ENCODE measurements around the gene RHOB. TPM values are rescaled to one million over a fixed set of nuclear protein-coding genes. Genes with fewer than 3 reads are reported as not detected.

RHOB gene
- polyA plus RNA-seq, 1 of the 3 experiments (the other 2 are of a cell fraction) = 50.3 TPM

GRCh38 chr2:20456116-20456571 is 9.3 kb downstream of the RHOB start:
- Histone ChIP-seq H3K9me3 (no peaks in the 10 kb centered on the region; the same call in 1 of the 2 replicates), H3K4me1 (ENCODE audit: control insufficient read depth in 1 of 2, insufficient read depth in 2 of 2, low read depth in 1 of 2, low read length in 1 of 2) (peaks cover 0 to 10% of the 10 kb centered on the region in 2 experiments; a peak in 2 of 4 replicates), H3K4me3 (ENCODE audit: low read depth in 2 of 2, low read length in 1 of 2) (no peak overlapping the region), H3K27me3 (ENCODE audit: insufficient read depth) (no peaks in the 10 kb centered on the region), H3K27ac (ENCODE audit: low read depth in 2 of 2, low read length in 1 of 2) (no peak overlapping the region), H3K9ac (no peak overlapping the region), H3K79me2 (ENCODE audit: insufficient read depth) (no peaks in the 10 kb centered on the region), H3K4me2 (no peak overlapping the region), H4K20me1 (ENCODE audit: insufficient read depth) (no peaks in the 10 kb centered on the region), H2AFZ (ENCODE audit: low read depth) (no peak overlapping the region), H3K9me2 (no peaks in the 10 kb centered on the region), H3F3A (replicated peaks; ENCODE audit: insufficient read depth) (peaks cover under 1% of the 10 kb centered on the region), H3K36me3 (replicated peaks in 1 of 2; ENCODE audit: control insufficient read depth in 1 of 2, insufficient read depth in 2 of 2, low read length in 1 of 2) (no peaks in the 10 kb centered on the region)
- no peak for DNase-seq
- ChIA-PET CTCF (interaction anchor here (1.2 to 3.2 kb wide), 4 partner anchors 8 to 180 kb away, joined by 3 to 13 read pairs (median 4); no protein-coding TSS in a partner anchor), POLR2A (interaction anchor here (4.1 kb wide), 1 partner anchor 9 kb away, joined by 22 read pairs; the partner anchor contains the start of gene RHOB)
- no peak for TF ChIP-seq CHD2 (IDR thresholded peaks at IDR 0.05; ENCODE audit: low read length, partially characterized antibody)
- TF ChIP-seq RXRA (IDR thresholded peaks at IDR 0.05; ENCODE audit: borderline replicate concordance, low read depth) = no peak
- no peak for TF ChIP-seq USF2 (IDR thresholded peaks at IDR 0.05; ENCODE audit: borderline replicate concordance, low read depth, low read length)
- TF ChIP-seq MEF2A (IDR thresholded peaks at IDR 0.05; ENCODE audit: borderline replicate concordance, low read depth) = no peak
- no peak for TF ChIP-seq MXI1 (IDR thresholded peaks at IDR 0.05; ENCODE audit: low read depth, low read length)
- no peak for TF ChIP-seq SMC3 (IDR thresholded peaks at IDR 0.05; ENCODE audit: low read depth, low read length)
- TF ChIP-seq EZH2phosphoT487 (IDR thresholded peaks at IDR 0.05; ENCODE audit: borderline replicate concordance, low read depth) = no peak
- TF ChIP-seq FOSL2 (IDR thresholded peaks at IDR 0.05; ENCODE audit: borderline replicate concordance, low read depth) = no peak
- TF ChIP-seq POLR2AphosphoS5 (IDR thresholded peaks at IDR 0.05; ENCODE audit: low read depth, low read length) = no peak
- TF ChIP-seq REST (IDR thresholded peaks at IDR 0.05; ENCODE audit: low read depth, low read length) = no peak
- no peak for TF ChIP-seq RFX5 (IDR thresholded peaks at IDR 0.05; ENCODE audit: low read length)
- TF ChIP-seq TEAD4 (IDR thresholded peaks at IDR 0.05; ENCODE audit: borderline replicate concordance, insufficient read depth) = no peak
- TF ChIP-seq EP300 (IDR thresholded peaks at IDR 0.05; ENCODE audit: borderline replicate concordance in 1 of 2, low read depth in 1 of 2, low read length in 1 of 2) = no peak
- no peak for TF ChIP-seq NFIC (IDR thresholded peaks at IDR 0.05; ENCODE audit: borderline replicate concordance)
- no peak for TF ChIP-seq CTCF (IDR thresholded peaks at IDR 0.05)
- no peak for TF ChIP-seq USF1 (IDR thresholded peaks at IDR 0.05; ENCODE audit: borderline replicate concordance, low read depth)

All from SK-N-SH (cell line).